SKM-1 treated with dmso at 0.1 percent for 144 hours (cell line): ENCODE data around the gene ATG7.
"Not testable (repeated sequence)": the region's sequence is repeated elsewhere in the genome, so short reads cannot be mapped to it uniquely, and the experiment has no call there.

Experiments used
- DNase-seq: peaks from one replicate; lab custom pipeline; 2025; ENCODE audit not compliant: unreplicated experiment; lab: John Stamatoyannopoulos, UW

Gene ATG7

GRCh38 chr3:11495948-11496557 is 223.9 kb downstream of the ATG7 start:
- DNase-seq = no peak

DNA sequence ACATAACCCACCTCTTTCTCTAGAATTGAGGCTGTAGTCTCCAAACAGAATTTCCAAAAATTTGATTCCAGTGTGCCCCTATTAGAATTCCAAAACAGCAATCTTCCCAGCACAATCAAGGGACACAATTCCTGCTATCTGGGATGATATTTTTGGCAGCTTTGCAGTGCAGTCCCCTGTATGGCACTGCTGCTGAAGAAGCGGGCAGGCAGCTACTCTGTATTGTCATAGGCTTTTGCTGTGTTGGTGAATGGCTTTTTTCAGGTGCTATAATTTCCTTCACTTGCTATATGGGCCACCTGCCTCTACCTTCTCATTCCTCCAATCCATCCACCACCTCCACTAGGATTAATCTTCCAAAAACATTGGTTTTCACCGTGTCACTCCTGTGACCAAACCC is 226.0 kb downstream of the ATG7 start:
- DNase-seq = no peak

DNA sequence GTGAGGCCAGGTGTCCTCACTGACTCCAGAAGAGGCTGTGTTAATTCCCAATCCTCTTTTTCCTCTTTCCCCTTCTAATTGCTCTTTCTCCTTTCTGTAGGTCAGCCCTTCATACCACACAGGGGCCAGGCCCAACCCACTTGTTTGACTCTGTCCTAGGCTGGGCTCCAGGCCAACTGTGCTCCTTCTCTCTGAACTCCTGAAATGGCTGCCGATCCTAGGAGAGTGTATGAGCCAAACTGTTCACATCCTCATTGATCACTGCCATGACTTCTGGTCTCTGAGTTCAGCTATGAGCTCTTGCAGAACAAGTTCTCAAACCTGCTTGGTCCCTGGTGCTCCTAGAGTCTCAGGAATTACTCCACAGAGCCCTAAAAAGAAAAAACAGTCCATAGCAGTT is 226.4 kb downstream of the ATG7 start:
- peak; percentile 85 for DNase-seq

GRCh38 chr3:11499144-11499543 is 226.9 kb downstream of the ATG7 start:
- DNase-seq = no peak

DNA sequence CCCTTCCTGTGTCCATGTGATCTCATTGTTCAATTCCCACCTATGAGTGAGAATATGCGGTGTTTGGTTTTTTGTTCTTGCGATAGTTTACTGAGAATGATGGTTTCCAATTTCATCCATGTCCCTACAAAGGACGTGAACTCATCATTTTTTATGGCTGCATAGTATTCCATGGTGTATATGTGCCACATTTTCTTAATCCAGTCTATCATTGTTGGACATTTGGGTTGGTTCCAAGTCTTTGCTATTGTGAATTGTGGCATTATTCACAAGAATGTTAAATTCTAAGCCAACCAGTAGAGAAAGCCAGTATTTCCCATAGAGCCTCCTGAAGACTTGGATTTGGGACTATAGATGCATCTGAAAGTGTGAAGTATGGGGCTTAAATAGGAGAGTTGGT is 230.2 kb downstream of the ATG7 start:
- not testable (repeated sequence) for DNase-seq

DNA sequence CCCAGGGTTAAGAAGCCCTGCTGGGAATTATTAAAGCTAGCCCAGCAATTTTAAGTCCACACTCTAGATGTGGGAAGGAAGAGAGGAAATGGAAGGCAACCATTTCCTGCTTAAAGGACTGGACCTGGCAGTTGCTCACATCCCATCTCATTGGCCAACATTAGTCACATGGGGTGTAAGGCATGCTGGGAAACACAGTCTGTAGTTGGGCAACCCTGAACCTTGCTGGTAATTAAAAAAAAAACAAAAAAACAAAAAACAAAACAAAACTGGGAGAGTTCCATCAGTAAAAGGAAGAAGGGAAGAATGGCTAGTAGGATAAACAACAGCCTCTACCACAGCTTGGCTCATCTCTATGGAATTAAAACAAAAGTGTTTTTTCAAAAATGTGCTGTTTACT is 235.5 kb downstream of the ATG7 start:
- DNase-seq = no peak

GRCh38 chr3:11508346-11509172 is 236.4 kb downstream of the ATG7 start:
- no peak for DNase-seq

DNA sequence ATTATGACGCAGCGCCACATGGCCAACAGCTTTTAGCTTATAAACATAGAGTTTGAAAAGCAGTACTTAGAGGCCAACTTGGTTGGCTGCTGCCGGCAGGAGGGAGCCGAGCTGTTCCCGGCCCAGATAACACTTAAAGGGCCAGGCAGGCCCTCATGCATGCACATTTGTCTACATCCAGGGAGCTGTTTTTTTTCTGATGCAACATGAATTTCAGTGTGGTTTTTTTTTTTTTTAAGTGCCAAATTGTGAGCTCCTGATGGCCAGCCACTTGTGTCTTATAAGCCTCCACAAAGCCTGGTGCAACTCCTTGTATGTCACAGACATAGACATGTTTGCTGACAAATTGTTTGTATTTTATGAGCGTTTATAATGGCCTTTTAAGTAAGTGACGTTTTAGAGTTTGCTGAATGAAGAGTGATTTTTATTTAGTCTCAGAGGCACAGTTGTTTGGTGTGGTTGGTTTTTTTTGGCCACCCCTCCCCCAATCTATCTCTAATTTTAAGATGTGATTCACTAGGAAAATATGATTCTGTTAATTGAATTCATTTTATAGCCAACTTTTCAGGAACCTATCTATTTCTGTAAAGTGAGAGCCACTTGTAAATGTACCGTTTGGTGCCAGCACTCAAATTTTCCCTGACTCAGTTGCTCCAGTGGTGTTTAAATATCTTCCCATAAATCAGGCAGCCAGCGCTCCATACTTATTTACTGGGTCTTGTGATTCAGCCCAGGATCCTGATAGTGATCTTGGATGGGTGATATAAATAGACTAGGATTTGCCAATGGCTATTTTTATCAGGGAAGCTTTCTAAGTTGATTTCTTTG is 237.2 kb downstream of the ATG7 start:
- no peak for DNase-seq

DNA sequence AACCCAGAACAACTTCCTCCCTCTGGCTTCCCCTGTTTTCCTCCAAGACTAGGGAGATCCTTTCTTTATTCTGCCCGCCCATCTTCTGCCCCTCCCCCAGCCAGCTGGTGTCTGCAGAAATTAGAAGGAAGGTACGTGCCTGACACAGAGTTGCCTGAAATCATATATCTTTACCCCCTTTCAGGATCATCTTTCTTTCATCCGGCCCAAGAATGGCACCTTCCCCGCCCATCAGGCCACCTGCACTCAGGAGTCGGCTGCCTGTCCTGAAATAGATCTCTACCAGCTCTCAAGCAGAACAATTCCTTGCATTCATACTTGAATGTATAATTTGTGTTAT is 237.8 kb downstream of the ATG7 start:
- no peak for DNase-seq

GRCh38 chr3:11510356-11510755 is 238.2 kb downstream of the ATG7 start:
- DNase-seq = no peak

- not testable (repeated sequence) for DNase-seq
Measured at GRCh38 chr3:11511606-11512005, 239.4 kb downstream of the ATG7 start.

- DNase-seq = not testable (repeated sequence)
Measured at GRCh38 chr3:11513125-11513816, 241.1 kb downstream of the ATG7 start.

DNA sequence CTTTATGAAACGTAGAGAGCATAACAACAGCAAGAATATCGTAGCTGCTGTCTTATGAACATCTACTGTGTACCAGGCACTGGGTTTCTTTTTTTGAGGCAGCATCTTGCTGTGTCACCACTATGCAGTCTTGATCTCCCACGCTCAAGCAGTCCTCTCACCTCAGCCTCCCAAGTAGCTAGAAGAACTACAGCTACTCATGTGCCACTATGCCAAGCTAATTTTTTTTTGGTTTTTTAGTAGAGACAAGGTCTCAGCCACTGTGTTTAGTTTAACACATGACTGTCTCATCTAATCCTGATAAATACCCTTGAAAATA is 241.6 kb downstream of the ATG7 start:
- DNase-seq = no peak

GRCh38 chr3:11514191-11514821 is 242.1 kb downstream of the ATG7 start:
- no peak for DNase-seq

DNA sequence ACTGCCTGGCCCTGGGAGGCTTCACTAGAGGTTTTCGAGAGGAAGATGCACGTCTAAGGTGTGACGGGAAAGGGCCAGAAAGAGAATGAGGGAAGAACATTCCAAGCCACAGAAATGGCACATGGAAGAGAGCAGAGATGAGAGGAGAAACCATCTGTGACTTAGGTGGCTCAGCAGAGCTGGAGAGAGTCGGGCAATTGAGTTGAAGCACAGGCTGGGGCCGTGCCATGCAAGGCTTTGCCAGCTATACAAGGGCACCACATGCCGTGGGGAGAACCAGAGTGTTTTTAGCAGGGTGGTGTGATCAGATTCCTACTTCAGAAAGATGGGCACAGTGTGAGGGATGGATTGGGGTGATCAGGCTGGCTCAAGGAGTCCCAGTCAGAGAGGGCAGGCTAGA is 245.4 kb downstream of the ATG7 start:
- DNase-seq = no peak

- no peak for DNase-seq
Measured at GRCh38 chr3:11521167-11521566, 249.0 kb downstream of the ATG7 start.

GRCh38 chr3:11522398-11522715 is 250.2 kb downstream of the ATG7 start:
- no peak for DNase-seq

- no peak for DNase-seq
Measured at GRCh38 chr3:11522953-11523571, 250.9 kb downstream of the ATG7 start.

- DNase-seq = no peak
Measured at GRCh38 chr3:11523572-11524101, 251.4 kb downstream of the ATG7 start.

DNA sequence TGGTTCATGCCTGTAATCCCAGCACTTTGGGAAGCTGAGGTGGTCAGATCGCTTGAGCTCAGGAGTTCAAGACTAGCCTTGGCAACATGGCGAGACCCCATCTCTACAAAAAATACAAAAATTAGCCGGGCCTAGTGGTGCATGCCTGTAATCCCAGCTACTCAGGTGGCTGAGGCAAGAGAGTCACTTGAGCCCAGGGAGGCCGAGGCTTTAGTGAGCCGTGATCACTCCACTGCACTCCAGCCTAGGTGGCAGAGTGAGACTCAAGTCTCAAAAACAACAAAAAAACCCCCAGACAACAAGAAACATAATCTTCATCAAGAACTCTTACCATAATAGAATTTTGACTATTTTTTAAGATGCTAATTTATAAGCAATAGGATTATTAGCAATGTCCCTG is 253.9 kb downstream of the ATG7 start:
- not testable (repeated sequence) for DNase-seq
